NT2/D1 (cell line): Measurements from ENCODE around the gene DDX27.
A peak's percentile ranks its signal among the peaks of the same experiment; 100 is the strongest.
"Not testable (repeated sequence)": the region's sequence is repeated elsewhere in the genome, so short reads cannot be mapped to it uniquely, and the experiment has no call there.

Source experiments
- DNase-seq: peaks from one replicate; pipeline ENCODE4 v3.0.0-alpha.2; 2011; ENCODE audit warnings: low read depth, low spot score
- H3K27me3 ChIP-seq: 2 replicates; pipeline ENCODE4 v1.6.0; 2011; ENCODE audit warnings: mild to moderate bottlenecking; ENCODE audit not compliant: insufficient read length, insufficient read depth
- H3K36me3 ChIP-seq: 2 replicates; pipeline ENCODE4 v1.6.1; 2011; ENCODE audit warnings: mild to moderate bottlenecking, low read length, mixed read lengths; ENCODE audit not compliant: insufficient read depth, insufficient read length
- H3K4me1 ChIP-seq: 2 replicates; pipeline ENCODE4 v1.5.1; 2011; ENCODE audit not compliant: insufficient read depth, insufficient read length
- H3K4me3 ChIP-seq: 2 replicates; pipeline ENCODE4 v1.5.1; 2011; ENCODE audit warnings: low read depth; ENCODE audit not compliant: insufficient read length
- H3K9ac ChIP-seq: 2 replicates; pipeline ENCODE4 v1.6.0; 2011; ENCODE audit warnings: low read depth; ENCODE audit not compliant: insufficient read length
- H3K9me3 ChIP-seq: 2 replicates; pipeline ENCODE4 v1.5.1; 2011; ENCODE audit warnings: mild to moderate bottlenecking, low read length; ENCODE audit not compliant: insufficient read depth
- SUZ12 ChIP-seq: IDR thresholded peaks from 2 replicates; pipeline ENCODE4 v1.6.1; 2011; ENCODE audit not compliant: insufficient read length, insufficient read depth; ENCODE audit errors: extremely low read depth
- YY1 ChIP-seq: IDR thresholded peaks from 2 replicates; pipeline ENCODE4 v1.6.1; 2011; ENCODE audit not compliant: insufficient read length, insufficient read depth
- ZNF274 ChIP-seq: IDR thresholded peaks from 2 replicates; pipeline ENCODE4 v1.6.1; 2011; ENCODE audit warnings: mild to moderate bottlenecking, low read depth, low read length

Gene DDX27

GRCh38 chr20:49187851-49188641, 31.2 kb upstream of the DDX27 start, which contains the start of gene STAU1:
TSS of gene STAU1 (minus strand) at chr20:49188334. CDS start at chr20:49166201, 22,133 bp downstream.
- Histone ChIP-seq H3K9me3 (no peaks in the 10 kb centered on the region), H3K4me1 (no peaks in the 10 kb centered on the region), H3K36me3 (peaks cover 10% of the 10 kb centered on the region), H3K27me3 (no peaks in the 10 kb centered on the region), H3K9ac (peak within 1 kb of the TSS; percentile 87), H3K4me3 (peak within 1 kb of the TSS; percentile 79)
- TF ChIP-seq ZNF274 (no peak), SUZ12 (no peak), YY1 (no peak)
- DNase-seq: peak; percentile 97

GRCh38 chr20:49192944-49193518, 26.2 kb upstream of the DDX27 start:
- not testable (repeated sequence) for H3K4me3 ChIP-seq, H3K9me3 ChIP-seq, DNase-seq, H3K27me3 ChIP-seq, H3K36me3 ChIP-seq, H3K9ac ChIP-seq, H3K4me1 ChIP-seq

- Histone ChIP-seq H3K36me3 (no peaks in the 10 kb centered on the region), H3K27me3 (no peaks in the 10 kb centered on the region), H3K9me3 (no peaks in the 10 kb centered on the region), H3K4me1 (no peaks in the 10 kb centered on the region), H3K9ac (no peak overlapping the region), H3K4me3 (no peak overlapping the region)
- TF ChIP-seq ZNF274 (no peak), YY1 (no peak), SUZ12 (no peak)
- no peak for DNase-seq
Measured at GRCh38 chr20:49199729-49200293, 19.4 kb upstream of the DDX27 start.

- Histone ChIP-seq H3K36me3 (no peaks in the 10 kb centered on the region), H3K4me1 (no peaks in the 10 kb centered on the region), H3K27me3 (no peaks in the 10 kb centered on the region), H3K4me3 (no peak overlapping the region), H3K9ac (no peak overlapping the region), H3K9me3 (no peaks in the 10 kb centered on the region)
- DNase-seq: no peak
- TF ChIP-seq YY1 (no peak), SUZ12 (no peak), ZNF274 (no peak)
Measured at GRCh38 chr20:49203011-49203410, 16.2 kb upstream of the DDX27 start.

GRCh38 chr20:49203746-49204145, 15.5 kb upstream of the DDX27 start:
- no peak for TF ChIP-seq YY1
- Histone ChIP-seq H3K4me1 (no peaks in the 10 kb centered on the region), H3K4me3 (no peak overlapping the region), H3K9ac (no peak overlapping the region), H3K9me3 (no peaks in the 10 kb centered on the region), H3K36me3 (no peaks in the 10 kb centered on the region), H3K27me3 (no peaks in the 10 kb centered on the region)
- no peak for DNase-seq

- no peaks in the 10 kb centered on the region for H3K27me3 ChIP-seq
- DNase-seq: no peak
- H3K9ac ChIP-seq: no peak overlapping the region
- peaks cover 15% of the 10 kb centered on the region for H3K9me3 ChIP-seq
- no peaks in the 10 kb centered on the region for H3K36me3 ChIP-seq
- H3K4me3 ChIP-seq: no peak overlapping the region
- no peak for TF ChIP-seq YY1
- no peak for TF ChIP-seq SUZ12
- no peak for TF ChIP-seq ZNF274
- no peaks in the 10 kb centered on the region for H3K4me1 ChIP-seq
Measured at GRCh38 chr20:49207076-49207475, 12.1 kb upstream of the DDX27 start.

- no peak overlapping the region for H3K9ac ChIP-seq
- H3K36me3 ChIP-seq: no peaks in the 10 kb centered on the region
- H3K4me1 ChIP-seq: no peaks in the 10 kb centered on the region
- TF ChIP-seq SUZ12: no peak
- TF ChIP-seq YY1: no peak
- TF ChIP-seq ZNF274: no peak
- no peaks in the 10 kb centered on the region for H3K27me3 ChIP-seq
- peaks cover 15% of the 10 kb centered on the region for H3K9me3 ChIP-seq
- DNase-seq: no peak
- H3K4me3 ChIP-seq: no peak overlapping the region
Measured at GRCh38 chr20:49210101-49210756, 9.0 kb upstream of the DDX27 start.
